ENCODE measurements around the gene LSAMP.

- TF ChIP-seq CTCF (IDR thresholded peaks at IDR 0.05) (peak; percentile 85 to 94 (median 88)), POLR2A (IDR thresholded peaks at IDR 0.05) (no peak)
Observed at GRCh38 chr3:115819785-115820384, 625.4 kb downstream of the LSAMP start.

All from sigmoid colon (tissue), 3 donors.